ENCODE measurements around the gene TTC33. TPM values are rescaled to one million over a fixed set of nuclear protein-coding genes. Genes with fewer than 3 reads are reported as not detected.

The TTC33 gene
- total and polyA plus RNA-seq, 4 donors: 5.3 to 30.5 (median 7.8) TPM

- TF ChIP-seq CTCF (IDR thresholded peaks at IDR 0.05; ENCODE audit: control extremely low read depth, extremely low read depth): no peak
- Histone ChIP-seq H3K36me3 (ENCODE audit: control insufficient read depth in 4 of 4, insufficient read depth in 4 of 4, low read length in 4 of 4) (peaks cover 0 to 3% (median under 1%) of the 10 kb centered on the region in 4 donors), H3K9me3 (ENCODE audit: control insufficient read depth in 4 of 4, insufficient read depth in 3 of 4, low read length in 3 of 4) (peaks cover 0 to 3% (median 0%) of the 10 kb centered on the region in 4 donors), H3K27ac (ENCODE audit: low read depth in 1 of 2, low read length in 1 of 2) (no peak overlapping the region), H3K27me3 (ENCODE audit: control insufficient read depth in 3 of 3, insufficient read depth in 3 of 3, low read length in 2 of 3) (no peaks in the 10 kb centered on the region), H3K9ac (ENCODE audit: insufficient read depth in 1 of 2, low read length in 2 of 2) (no peak overlapping the region), H3K4me1 (ENCODE audit: control insufficient read depth in 5 of 5, insufficient read depth in 5 of 5, low read length in 5 of 5) (peaks cover 0 to 10% (median 0%) of the 10 kb centered on the region in 5 donors), H3K4me3 (no peak overlapping the region)
- 90 to 100% methylated on average over 1 of the region's 1 CpG for WGBS, 2 donors
- DNase-seq: no peak
- no peak for ATAC-seq (ENCODE audit: insufficient read depth, low FRiP score)
Observed at GRCh38 chr5:40784916-40785315, 29.2 kb upstream of the TTC33 start.

- TF ChIP-seq CTCF (IDR thresholded peaks at IDR 0.05; ENCODE audit: control extremely low read depth, extremely low read depth): no peak
- Histone ChIP-seq H3K36me3 (ENCODE audit: control insufficient read depth in 4 of 4, insufficient read depth in 4 of 4, low read length in 4 of 4) (peaks cover 0 to 3% (median under 1%) of the 10 kb centered on the region in 4 donors), H3K27ac (ENCODE audit: low read depth in 1 of 2, low read length in 1 of 2) (no peak overlapping the region), H3K27me3 (ENCODE audit: control insufficient read depth in 3 of 3, insufficient read depth in 3 of 3, low read length in 2 of 3) (no peaks in the 10 kb centered on the region), H3K9me3 (ENCODE audit: control insufficient read depth in 4 of 4, insufficient read depth in 3 of 4, low read length in 3 of 4) (peaks cover 0 to 3% (median 0%) of the 10 kb centered on the region in 4 donors), H3K4me1 (ENCODE audit: control insufficient read depth in 5 of 5, insufficient read depth in 5 of 5, low read length in 5 of 5) (peaks cover 0 to 10% (median 0%) of the 10 kb centered on the region in 5 donors), H3K9ac (ENCODE audit: insufficient read depth in 1 of 2, low read length in 2 of 2) (no peak overlapping the region), H3K4me3 (no peak overlapping the region)
- 81 to 93% methylated on average over 1 of the region's 1 CpG for WGBS, 2 donors
- ATAC-seq (ENCODE audit: insufficient read depth, low FRiP score) (no peak), DNase-seq (no peak)
Observed at GRCh38 chr5:40784027-40784653, 28.4 kb upstream of the TTC33 start.

GRCh38 chr5:40781843-40782409 is 26.2 kb upstream of the TTC33 start:
- Histone ChIP-seq H3K9me3 (ENCODE audit: control insufficient read depth in 4 of 4, insufficient read depth in 3 of 4, low read length in 3 of 4) (no peaks in the 10 kb centered on the region), H3K27me3 (ENCODE audit: control insufficient read depth in 3 of 3, insufficient read depth in 3 of 3, low read length in 2 of 3) (no peaks in the 10 kb centered on the region), H3K4me3 (no peak overlapping the region), H3K36me3 (ENCODE audit: control insufficient read depth in 4 of 4, insufficient read depth in 4 of 4, low read length in 4 of 4) (peaks cover 0 to 1% (median 0%) of the 10 kb centered on the region in 4 donors), H3K4me1 (ENCODE audit: control insufficient read depth in 5 of 5, insufficient read depth in 5 of 5, low read length in 5 of 5) (peaks cover 0 to 10% (median 0%) of the 10 kb centered on the region in 5 donors), H3K27ac (ENCODE audit: low read depth in 1 of 2, low read length in 1 of 2) (no peak overlapping the region), H3K9ac (ENCODE audit: insufficient read depth in 1 of 2, low read length in 2 of 2) (no peak overlapping the region)
- no peak for TF ChIP-seq CTCF (IDR thresholded peaks at IDR 0.05; ENCODE audit: control extremely low read depth, extremely low read depth)
- ATAC-seq (ENCODE audit: insufficient read depth, low FRiP score) (no peak), DNase-seq (peak in 2 of 3 donors; percentile 26 to 60)
